ENCODE results near the gene KLHDC10.
"Not testable (repeated sequence)": the region's sequence is repeated elsewhere in the genome, so short reads cannot be mapped to it uniquely, and the experiment has no call there.

KLHDC10 gene, protein sequence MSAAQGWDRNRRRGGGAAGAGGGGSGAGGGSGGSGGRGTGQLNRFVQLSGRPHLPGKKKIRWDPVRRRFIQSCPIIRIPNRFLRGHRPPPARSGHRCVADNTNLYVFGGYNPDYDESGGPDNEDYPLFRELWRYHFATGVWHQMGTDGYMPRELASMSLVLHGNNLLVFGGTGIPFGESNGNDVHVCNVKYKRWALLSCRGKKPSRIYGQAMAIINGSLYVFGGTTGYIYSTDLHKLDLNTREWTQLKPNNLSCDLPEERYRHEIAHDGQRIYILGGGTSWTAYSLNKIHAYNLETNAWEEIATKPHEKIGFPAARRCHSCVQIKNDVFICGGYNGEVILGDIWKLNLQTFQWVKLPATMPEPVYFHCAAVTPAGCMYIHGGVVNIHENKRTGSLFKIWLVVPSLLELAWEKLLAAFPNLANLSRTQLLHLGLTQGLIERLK

DNA sequence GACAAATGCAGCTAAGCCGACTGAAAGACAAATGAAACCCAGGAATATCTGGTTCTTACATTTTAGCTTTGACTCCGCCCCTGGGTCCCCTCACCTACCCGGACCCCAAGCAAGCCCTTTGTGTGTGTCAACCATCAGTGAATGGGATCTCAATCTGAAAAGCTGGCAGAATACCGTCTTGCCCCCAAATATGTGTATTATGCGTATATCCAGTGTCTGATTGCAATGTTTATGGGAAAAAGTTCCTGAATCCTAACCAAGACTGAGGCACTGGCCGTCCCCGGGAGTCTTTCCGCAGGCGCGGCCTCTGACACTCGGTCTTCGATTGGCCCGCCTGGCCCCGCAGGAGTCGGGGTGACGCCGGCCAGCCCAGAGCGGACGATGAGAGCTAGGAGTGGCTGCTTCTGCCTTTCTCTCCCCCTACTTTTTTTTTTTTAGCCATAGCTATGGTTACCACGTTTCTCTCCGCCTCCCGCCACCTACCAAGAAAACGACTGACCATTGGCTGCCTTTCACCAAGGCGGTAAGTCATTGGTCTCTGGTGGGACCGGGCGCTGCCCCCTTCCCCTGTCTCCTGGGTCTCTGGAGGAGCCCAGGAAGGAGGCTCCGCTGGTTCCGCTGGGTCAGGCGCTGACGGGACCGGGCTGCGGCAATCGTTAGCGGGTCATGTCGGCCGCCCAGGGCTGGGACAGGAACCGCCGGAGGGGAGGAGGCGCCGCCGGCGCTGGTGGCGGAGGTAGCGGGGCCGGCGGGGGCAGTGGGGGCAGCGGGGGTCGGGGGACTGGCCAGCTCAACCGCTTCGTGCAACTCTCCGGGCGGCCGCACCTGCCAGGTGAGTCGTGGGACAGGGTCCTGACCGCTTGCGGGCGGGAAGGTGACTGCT lies at the start of gene KLHDC10:
Gene KLHDC10 (plus strand): TSS at position 557 of the 883 bp plus-strand sequence. CDS start 110 bp downstream, at position 667.
- DNase-seq: peak; percentile 96

DNA sequence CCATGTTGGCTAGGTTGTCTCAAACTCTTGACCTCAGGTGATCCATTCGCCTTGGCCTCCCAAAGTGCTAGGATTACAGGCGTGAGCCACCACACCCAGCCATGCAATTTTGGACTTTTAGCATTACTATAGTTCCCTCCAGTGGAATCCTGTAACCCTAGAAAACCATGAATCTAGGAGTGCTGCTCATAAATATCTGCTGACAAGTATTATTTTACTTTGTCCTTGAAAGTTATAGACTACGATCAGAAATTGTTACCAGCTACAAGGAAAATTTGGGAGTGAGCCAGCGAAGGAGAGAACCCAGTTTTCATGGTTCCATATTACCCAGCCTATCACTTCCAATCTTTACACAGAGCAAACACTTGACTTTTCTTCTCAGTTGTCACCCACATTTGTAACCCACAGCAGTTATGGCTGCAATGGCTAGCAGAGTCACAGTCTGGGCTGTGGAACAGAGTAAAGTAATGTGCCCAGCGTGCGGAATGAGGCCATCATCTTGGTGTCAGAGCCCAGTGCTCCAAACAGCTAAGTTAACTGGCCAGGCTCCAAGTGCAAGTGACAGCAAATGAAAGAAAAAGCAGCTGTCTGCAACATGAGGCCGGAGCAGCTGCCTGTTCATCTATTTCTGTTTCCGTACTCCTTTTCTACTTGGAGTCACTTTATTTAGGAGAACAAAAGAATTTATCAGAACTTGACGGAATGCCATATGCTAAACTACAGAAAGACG lies 49.1 kb upstream of the KLHDC10 start:
- DNase-seq: no peak

DNA sequence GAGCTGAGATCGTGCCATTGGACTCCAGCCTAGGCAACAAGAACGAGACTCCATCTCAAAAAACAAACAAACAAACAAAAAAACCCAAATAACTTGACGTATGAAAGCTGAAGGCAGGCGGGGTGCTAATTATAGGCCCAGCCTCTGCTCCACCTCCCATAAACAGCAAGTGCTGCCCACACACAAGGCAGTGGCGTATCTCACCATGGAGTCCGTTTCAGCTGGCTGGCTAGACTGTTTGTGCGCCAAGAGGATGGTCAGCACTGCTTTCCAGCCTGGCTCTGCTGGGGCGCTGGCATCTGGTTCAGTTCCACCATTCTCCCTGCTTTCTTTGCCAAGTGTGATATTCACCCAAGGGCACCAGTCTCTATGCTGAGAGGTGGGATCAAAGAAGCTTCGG lies 48.2 kb upstream of the KLHDC10 start:
- no peak for DNase-seq

DNA sequence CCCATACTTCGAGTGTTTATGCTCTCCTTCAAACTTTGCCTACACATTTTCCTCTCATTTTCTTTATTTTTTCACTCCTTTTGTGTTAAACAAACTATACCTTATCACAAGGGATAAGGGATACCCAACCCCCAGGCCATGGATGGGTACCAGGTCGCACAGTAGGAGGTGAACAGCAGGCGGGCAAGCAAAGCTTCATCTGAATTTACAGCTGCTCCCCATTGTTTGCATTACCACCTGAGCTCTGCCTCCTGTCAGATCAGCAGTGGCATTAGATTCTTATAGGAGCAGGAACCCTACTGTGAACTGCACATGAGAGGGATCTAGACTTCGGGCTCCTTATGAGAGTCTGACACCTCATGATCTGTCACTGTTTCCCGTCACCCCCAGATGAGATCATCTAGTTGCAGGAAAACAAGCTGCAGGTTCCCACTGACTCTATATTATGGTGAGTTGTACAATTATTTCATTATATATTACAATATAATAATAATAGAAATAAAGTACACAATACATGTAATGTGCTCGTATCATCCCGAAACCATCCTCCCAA lies 47.6 kb upstream of the KLHDC10 start:
- no peak for DNase-seq

DNA sequence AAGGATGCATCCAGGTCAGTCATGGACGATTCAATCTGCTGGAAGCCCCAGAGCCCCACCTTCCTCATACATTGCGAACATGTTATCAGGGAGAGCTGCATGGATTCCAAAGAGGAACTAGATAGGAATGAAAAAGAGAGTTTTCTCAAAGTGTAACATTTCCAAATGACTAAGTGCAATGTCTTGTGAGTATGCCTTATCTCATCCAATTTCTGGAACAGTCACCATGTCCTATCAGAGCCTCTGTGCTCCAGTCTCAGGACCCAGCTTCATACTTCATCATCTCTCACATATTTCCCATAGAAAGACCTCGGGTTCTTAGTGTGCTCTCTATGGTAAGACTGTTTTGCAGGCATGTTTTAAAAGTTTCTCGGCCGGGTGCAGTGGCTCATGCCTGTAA lies 45.9 kb upstream of the KLHDC10 start:
- no peak for DNase-seq

DNA sequence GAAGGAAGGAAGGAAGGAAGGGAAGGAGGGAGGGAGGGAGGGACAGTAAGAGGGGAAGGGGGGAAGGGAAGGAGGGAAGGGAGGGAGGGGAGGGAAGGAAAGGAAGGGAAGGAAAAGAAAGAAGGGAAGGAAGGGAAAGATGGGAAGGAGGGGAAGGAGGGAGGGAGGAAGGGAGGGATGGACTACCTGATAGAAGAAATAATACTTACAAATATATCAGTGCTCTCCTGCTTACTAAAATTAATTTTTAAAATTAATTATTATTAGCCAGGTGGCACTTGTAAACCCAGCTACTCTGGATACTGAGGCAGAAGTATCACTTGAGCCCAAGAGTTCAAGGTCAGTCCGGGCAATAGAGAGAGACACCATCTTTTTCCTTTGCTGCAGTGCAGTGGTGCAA lies 37.6 kb upstream of the KLHDC10 start:
- DNase-seq: no peak

DNA sequence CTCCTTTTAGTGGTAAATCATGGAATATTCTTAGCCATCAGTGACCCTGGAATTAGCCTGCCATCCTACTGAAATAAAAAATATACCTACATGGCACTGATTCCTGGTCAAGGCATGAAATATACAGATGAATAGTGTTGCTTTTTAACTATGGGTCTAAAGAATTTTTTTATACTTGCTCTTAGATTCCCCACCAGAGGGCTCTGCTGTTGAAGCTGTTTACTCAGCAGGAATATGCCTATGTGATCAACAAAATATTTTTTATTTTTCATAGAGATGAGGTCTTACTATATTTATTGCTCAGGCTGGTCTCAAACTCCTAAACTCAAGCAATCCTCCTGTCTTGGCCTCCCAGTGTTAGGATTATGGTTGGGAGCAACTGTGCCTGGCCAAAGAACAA lies 32.6 kb upstream of the KLHDC10 start:
- DNase-seq: no peak

DNA sequence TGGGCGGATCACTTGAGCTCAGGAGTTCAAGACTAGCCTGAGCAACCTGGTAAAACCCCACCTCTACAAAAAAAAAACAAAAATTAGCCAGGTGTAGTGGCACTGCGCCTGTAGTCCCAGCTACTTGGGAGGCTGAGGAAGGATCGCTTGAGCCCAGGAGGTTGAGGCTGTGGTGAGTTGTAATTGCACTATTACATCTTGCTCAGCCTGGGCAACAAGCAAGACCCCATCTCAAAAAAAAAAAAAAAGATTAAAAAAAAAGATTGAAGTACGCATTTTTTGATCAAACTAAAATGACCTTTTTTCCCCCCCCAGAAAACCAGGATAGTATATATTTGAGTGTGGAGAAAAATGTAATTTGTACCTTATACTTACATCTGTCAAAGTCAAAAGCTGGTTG lies 29.8 kb upstream of the KLHDC10 start:
- DNase-seq: no peak

DNA sequence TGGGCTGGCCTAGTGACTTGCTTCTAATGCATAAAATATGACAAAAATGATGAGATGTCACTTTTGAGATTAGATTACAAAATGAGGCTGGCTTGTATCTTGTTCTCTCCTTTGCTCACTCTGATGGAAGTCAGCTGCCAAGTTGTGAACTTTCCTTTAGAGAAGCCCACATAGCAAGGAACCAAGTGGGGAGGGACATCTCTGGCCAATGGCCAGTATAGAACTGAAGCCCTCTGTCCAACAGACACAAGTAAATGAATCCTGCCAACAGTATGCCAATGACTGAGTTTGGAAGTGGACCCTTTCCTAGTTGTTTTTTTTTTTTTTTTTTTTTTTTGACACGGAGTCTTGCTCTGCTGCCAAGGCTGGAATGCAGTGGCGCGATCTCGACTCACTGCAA lies 22.5 kb upstream of the KLHDC10 start:
- DNase-seq: no peak

DNA sequence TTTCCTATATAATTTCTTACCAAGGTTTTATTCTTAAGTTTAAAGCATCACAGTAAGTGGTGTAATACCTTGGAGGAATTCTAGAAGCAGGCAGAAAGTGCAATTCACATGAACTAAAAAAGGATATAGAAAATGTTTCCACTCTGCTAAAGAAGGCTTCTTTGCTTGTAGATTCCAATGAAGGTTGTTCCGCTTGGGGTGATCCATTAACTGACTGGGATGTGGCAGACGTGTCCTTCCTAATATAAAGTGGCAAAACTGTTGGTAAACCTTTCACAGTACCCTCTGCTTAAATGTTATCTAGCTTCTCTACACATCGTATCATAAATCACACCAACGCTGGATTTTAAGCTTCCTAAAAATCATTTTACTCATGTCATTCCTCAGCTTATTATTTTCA lies 21.4 kb upstream of the KLHDC10 start:
- no peak for DNase-seq

DNA sequence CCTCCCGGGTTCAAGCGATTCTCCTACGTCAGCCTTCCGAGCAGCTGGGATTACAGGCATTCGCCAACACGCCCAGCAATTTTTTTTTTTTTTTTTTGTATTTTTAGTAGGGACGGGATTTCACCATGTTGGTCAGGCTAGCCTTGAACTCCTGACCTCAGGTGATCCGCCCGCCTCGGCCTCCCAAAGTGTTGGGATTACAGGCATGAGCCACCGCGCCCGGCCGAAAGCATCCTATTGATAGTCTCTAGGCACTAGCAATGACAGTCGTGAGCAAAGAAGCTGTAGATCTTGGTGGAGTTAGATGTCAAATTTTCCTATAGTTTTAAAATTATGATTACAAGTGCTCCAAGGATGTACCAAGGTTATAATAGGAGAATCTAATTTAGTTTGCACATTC lies 18.1 kb upstream of the KLHDC10 start:
- DNase-seq: not testable (repeated sequence)

DNA sequence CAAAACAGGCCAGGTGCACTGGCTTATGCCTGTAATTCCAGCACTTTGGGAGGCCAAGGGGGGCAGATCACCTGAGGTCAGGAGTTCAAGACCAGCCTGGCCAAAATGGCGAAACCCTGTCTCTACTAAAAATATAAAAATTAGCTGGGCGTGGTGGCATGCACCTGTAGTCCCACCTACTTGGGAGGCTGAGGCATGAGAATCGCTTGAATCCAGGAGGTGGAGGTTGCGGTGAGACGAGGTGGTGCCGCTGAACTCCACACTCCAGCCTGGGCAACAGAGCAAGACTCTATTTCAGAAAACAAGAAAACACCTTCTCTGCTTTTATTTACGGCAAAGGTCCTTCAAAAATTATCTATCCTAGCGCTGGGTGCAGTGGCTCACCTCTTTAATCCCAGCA lies 15.1 kb upstream of the KLHDC10 start:
- not testable (repeated sequence) for DNase-seq

DNA sequence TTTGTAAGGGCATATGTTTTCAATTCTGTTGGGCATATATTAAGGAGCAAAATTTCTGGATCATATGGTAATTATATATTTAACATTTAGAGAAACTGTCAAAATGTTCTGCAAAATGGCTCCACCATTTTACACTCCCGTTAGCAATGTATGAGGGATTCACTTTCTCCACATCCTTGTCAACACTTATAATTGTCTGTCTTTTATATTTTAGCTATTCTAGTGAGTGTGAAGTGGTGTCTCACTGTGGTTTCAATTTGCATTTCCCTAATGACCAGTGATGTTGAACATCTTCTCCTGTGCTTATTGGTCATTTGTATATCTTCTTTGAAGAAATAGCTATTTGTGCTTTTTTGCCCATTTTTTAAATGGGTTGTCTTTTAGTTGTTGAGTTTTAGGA lies 8.1 kb upstream of the KLHDC10 start:
- no peak for DNase-seq

DNA sequence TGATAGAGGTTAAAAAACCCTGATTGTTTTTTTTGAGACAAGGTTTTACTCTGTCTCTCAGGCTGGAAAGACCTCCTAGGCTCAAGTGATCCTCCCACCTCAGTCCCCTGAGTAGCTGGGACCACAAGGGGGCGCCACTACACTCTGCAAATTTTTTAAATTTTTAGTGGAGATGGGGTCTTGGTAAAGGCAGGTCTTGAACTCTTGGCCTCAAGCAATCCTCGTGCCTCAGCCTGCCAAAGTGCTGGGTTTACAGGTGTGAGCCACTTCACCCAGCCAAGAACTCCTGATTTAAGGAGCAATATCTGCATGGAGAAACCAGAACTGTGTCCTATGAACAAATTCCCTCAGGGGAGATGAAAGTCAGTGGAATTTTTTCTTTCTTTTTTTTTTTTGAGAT lies 7.3 kb upstream of the KLHDC10 start:
- peak; percentile 1 for DNase-seq

DNA sequence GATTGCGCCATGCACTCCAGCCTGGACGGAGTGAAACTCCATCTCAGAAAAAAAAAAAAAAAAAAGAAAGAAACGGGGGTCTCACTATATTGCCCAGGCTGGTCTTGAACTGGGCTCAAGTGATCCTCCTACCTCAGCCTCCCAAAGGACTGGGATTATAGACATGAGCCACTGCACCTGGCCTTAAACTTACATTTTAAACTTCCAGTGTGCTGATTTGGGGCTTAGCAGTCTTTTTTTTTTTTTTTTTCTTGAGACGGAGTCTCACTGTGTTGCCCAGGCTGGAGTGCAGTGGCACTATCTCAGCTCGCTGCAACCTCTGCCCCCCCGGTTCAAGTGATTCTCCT lies 5.8 kb upstream of the KLHDC10 start:
- DNase-seq: not testable (repeated sequence)

DNA sequence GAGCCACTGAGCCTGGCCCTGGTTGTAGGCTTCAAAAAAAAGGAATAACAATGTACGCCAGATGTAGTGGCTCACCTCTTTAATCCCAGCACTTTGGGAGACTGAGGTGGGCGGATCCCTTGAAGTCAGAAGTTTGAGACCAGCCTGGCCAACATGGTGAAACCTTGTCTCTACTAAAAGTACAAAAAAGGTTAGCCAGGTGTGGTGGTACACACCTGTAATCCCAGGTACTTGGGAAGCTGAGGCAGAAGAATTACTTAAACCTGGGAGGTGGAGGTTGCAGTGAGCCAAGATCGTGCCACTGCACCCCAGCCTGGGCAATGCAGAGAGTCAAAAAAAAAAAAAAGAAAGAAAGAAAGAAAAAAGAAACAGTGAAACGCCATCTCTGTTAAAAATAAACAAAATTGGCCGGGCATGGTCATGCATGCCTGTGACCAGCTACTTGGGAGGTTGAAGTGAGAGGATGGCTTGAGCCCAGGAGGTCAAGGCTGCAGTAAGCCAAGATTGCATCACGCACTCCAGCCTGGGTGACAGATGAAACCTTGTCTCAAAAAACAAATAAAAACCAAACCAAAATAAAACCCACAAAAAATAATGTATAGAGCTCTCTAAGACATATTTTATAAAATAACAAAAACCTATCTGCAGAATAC lies 4.7 kb upstream of the KLHDC10 start:
- no peak for DNase-seq

DNA sequence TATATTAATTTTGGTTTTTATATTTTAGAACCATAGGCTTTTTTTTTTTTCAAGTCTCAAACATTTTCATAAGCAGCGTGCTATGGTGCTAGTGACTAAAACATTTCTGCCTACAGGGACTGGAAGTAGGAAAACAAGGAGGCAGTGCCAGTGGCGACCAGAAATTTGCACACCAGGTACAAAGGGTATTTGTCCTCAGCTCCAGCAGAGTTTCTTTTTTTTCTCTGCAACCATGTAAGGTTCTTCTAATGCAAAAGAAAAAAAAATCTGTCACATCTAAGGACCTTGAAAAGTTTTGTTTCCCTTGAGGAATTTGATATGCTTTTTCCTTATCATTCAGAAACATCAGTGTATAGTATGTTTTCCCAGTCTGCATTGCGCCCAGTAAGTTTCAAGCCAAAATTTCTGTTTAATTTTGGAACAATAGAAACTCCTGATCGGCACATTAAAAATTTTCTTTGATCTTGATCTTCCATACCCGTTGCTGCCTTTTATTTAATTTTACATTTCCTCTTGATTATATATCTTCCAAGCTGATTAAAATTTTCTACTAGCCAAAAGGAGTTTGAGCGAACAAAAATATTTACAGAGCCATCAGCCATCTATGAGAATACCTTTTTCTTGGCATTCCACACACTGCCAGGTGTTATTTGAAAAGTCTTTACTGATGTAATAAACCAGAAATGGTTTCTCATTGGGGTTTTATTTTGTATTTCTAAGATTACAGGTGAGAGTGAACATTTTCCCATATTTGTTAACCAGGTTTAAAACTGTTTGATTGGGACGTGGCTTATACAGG lies 956 bp upstream of the KLHDC10 start:
- no peak for DNase-seq

DNA sequence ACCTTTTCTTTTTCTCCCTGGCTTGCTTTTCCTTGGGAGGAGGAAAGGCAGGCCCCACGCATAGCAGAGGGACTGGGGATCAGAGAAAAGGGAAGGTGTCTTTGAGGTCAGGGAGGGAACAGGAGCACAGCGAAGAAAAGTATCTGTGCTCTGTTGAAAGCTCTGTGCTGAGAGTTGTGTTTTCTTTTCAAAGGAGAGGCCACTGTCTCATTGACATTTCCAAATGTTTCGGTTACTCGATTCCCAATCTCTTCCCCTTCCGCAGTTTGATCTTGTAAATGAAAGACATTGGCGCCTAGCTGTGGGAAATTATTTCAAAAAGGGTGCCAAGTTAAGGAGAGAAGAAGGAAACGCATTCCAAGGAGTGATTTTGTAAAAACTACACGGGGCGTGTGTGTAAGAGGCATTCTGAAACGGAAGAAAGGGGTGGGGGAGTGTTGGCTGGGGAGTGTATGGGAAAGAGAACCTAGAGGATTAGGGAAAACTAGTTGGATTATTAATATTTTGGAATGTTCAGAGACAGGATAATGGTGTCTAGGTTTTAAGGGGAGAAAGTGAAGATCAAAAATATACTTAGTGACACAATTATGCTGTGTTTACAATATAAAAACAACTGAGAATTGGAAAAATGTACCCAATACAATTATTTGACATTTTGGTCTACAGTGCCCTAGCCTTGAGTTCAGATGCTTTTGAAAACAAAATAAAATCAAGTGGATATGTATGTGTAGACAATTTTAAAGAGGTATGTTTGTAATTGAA lies 708 bp downstream of the KLHDC10 start:
- DNase-seq: no peak

DNA sequence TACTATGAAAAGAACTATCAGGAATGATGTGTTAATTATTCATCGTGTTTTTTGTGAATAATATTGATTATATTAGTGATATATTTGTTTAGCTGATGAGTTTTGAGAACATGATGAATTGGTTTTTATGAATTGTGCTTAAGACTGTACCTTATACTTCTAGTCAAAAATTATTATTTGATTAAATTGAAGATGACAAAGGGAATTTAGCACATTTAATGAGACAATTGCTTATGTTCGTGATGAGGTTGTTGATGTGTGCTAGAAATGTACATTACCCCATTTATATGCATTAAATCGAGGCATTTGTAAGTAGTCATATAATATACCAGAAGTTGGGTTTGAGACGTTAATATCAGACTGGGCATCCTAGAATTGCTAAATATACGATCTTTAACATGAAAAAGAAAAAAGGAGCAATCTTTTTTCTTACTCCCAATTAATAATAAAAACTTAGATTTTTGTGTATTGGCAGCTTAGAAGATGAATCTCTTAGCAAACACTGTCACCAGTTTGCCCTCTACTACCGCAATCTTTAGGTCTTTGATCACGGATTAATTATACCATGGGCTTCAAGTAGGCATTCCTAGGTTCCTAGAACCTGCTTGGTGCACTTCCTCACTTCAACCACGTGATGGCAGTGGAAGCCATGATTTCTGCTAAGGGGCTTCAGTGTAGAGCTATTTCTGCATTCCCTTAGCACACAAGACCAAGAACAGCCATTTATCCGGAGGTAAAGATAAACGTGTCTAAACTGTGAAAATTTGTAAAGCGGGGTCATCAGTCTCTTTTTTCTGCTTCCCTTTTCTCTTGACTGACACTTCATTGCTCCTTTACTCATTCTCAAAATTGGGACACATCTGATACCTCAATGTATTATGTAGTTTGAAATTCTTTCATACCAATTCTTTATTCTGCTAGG lies 1.6 kb downstream of the KLHDC10 start:
- DNase-seq: peak; percentile 40

Data from NCI-H1417 treated with DMSO at 0.1 percent for 48 hours (cell line).